Stimulated activated naive CD4-positive, alpha-beta T cell treated with Interleukin-2 at 50 U/mL for 16 hours (primary cell): ENCODE measurements around the gene LRRC45.
"Not testable (repeated sequence)": the region's sequence is repeated elsewhere in the genome, so short reads cannot be mapped to it uniquely, and the experiment has no call there.

Source experiments
- DNase-seq: peaks from one replicate; lab custom pipeline; 2025; lab: John Stamatoyannopoulos, UW

The LRRC45 gene

GRCh38 chr17:82022981-82023446, at the start of gene LRRC45:
Gene LRRC45 (plus strand): TSS chr17:82023305. CDS start chr17:82023644, 339 bp downstream.
- DNase-seq, result peak; percentile 100

- DNase-seq, result no peak
Observed at GRCh38 chr17:81973432-81973831, 49.7 kb upstream of the LRRC45 start.

GRCh38 chr17:81976332-81977210, 46.5 kb upstream of the LRRC45 start:
- DNase-seq, result peak; percentile 14

- DNase-seq, result peak; percentile 83
Observed at GRCh38 chr17:81977211-81977808, 45.8 kb upstream of the LRRC45 start, which contains the start of gene ASPSCR1. Gene ASPSCR1 (plus strand): TSS chr17:81977629. CDS start chr17:81977647, 18 bp downstream.

GRCh38 chr17:81978524-81979298, 44.4 kb upstream of the LRRC45 start:
- no peak for DNase-seq

GRCh38 chr17:81980122-81980521, 43.0 kb upstream of the LRRC45 start:
- DNase-seq, result no peak

- no peak for DNase-seq
Observed at GRCh38 chr17:81980707-81981343, 42.3 kb upstream of the LRRC45 start.

GRCh38 chr17:81981511-81981910, 41.6 kb upstream of the LRRC45 start:
- DNase-seq, result not testable (repeated sequence)

- no peak for DNase-seq
Observed at GRCh38 chr17:81983011-81983638, 40.0 kb upstream of the LRRC45 start.

- DNase-seq, result no peak
Observed at GRCh38 chr17:81983639-81984373, 39.3 kb upstream of the LRRC45 start.

- DNase-seq, result no peak
Observed at GRCh38 chr17:81984773-81985410, 38.2 kb upstream of the LRRC45 start.

- DNase-seq, result no peak
Observed at GRCh38 chr17:81986606-81987005, 36.5 kb upstream of the LRRC45 start.

- no peak for DNase-seq
Observed at GRCh38 chr17:81987161-81987770, 35.8 kb upstream of the LRRC45 start.

GRCh38 chr17:81990836-81991683, 32.0 kb upstream of the LRRC45 start:
- no peak for DNase-seq

- DNase-seq, result no peak
Observed at GRCh38 chr17:81991684-81992305, 31.3 kb upstream of the LRRC45 start.

GRCh38 chr17:81992306-81993102, 30.6 kb upstream of the LRRC45 start:
- DNase-seq, result no peak
